Measurements from ENCODE around the gene ZNF98.

Gene ZNF98

GRCh38 chr19:22422211-22422610 lies at the start of gene ZNF98:
Gene ZNF98, minus strand, starts transcription at chr19:22422346. Its CDS starts 122 bp downstream, at chr19:22422224.
- FAIRE-seq = no peak
- DNase-seq (ENCODE audit: insufficient read length, low spot score) = no peak
- no peak for TF ChIP-seq POLR2A (IDR thresholded peaks at IDR 0.05; ENCODE audit: low read depth, low read length)

- FAIRE-seq = no peak
- TF ChIP-seq POLR2A (IDR thresholded peaks at IDR 0.05; ENCODE audit: low read depth, low read length) = no peak
- DNase-seq (ENCODE audit: insufficient read length, low spot score) = no peak
Observed at GRCh38 chr19:22446605-22447004, 24.5 kb upstream of the ZNF98 start.

- FAIRE-seq (no peak), DNase-seq (ENCODE audit: insufficient read length, low spot score) (no peak)
- TF ChIP-seq POLR2A (IDR thresholded peaks at IDR 0.05; ENCODE audit: low read depth, low read length) = no peak
Observed at GRCh38 chr19:22438011-22438410, 15.9 kb upstream of the ZNF98 start.

GRCh38 chr19:22427960-22428913 lies 6.1 kb upstream of the ZNF98 start:
- FAIRE-seq (no peak), DNase-seq (ENCODE audit: insufficient read length, low spot score) (no peak)
- no peak for TF ChIP-seq POLR2A (IDR thresholded peaks at IDR 0.05; ENCODE audit: low read depth, low read length)

GRCh38 chr19:22427547-22427946 lies 5.4 kb upstream of the ZNF98 start:
- FAIRE-seq = no peak
- DNase-seq (ENCODE audit: insufficient read length, low spot score) = no peak
- TF ChIP-seq POLR2A (IDR thresholded peaks at IDR 0.05; ENCODE audit: low read depth, low read length) = no peak

- DNase-seq (ENCODE audit: insufficient read length, low spot score) (no peak), FAIRE-seq (no peak)
- no peak for TF ChIP-seq POLR2A (IDR thresholded peaks at IDR 0.05; ENCODE audit: low read depth, low read length)
Observed at GRCh38 chr19:22426901-22427300, 4.8 kb upstream of the ZNF98 start.

GRCh38 chr19:22421797-22422196 lies 349 bp downstream of the ZNF98 start:
- TF ChIP-seq POLR2A (IDR thresholded peaks at IDR 0.05; ENCODE audit: low read depth, low read length) = no peak
- FAIRE-seq = no peak
- no peak for DNase-seq (ENCODE audit: insufficient read length, low spot score)

- DNase-seq (ENCODE audit: insufficient read length, low spot score) = no peak
- no peak for FAIRE-seq
- TF ChIP-seq POLR2A (IDR thresholded peaks at IDR 0.05; ENCODE audit: low read depth, low read length) = no peak
Observed at GRCh38 chr19:22354665-22355064, 67.5 kb downstream of the ZNF98 start.
